ENCODE results near the gene MEIS1. TPM values are rescaled to one million over a fixed set of nuclear protein-coding genes. Genes with fewer than 3 reads are reported as not detected.

The MEIS1 gene
- total and polyA plus RNA-seq, 2 donors (not counting 1 experiment from before 2014, with no cell fraction given): 0.03 TPM; not detected in 1

- Histone ChIP-seq H3K4me2 (replicated peaks; ENCODE audit: low read depth, low read length, poor library complexity, severe bottlenecking) (no peak overlapping the region), H3K9me3 (ENCODE audit: control extremely low read depth in 1 of 3, control insufficient read depth in 2 of 3, insufficient read depth in 1 of 3, low read length in 2 of 3) (peaks cover 0 to 19% (median 0%) of the 10 kb centered on the region in 3 donors), H3K27ac (ENCODE audit: low read length in 2 of 2) (no peak overlapping the region), H3K79me2 (ENCODE audit: control insufficient read depth, insufficient read depth, low read length) (no peaks in the 10 kb centered on the region), H3K9ac (ENCODE audit: low read length) (no peak overlapping the region), H4K20me1 (ENCODE audit: control insufficient read depth, insufficient read depth, low read length, poor library complexity, severe bottlenecking) (no peaks in the 10 kb centered on the region), H3K27me3 (replicated peaks in 1 of 4; ENCODE audit: control extremely low read depth in 1 of 4, control insufficient read depth in 3 of 4, insufficient read depth in 4 of 4, low read length in 3 of 4) (peaks cover 0 to 47% (median 34%) of the 10 kb centered on the region in 4 experiments), H2AFZ (ENCODE audit: insufficient read depth, low read depth, low read length, poor library complexity, severe bottlenecking) (no peak overlapping the region), H3K4me3 (ENCODE audit: control extremely low read depth in 1 of 5, extremely low read depth in 1 of 5, insufficient read depth in 1 of 5, low read depth in 2 of 5, low read length in 4 of 5) (no peak overlapping the region), H3K4me1 (ENCODE audit: control insufficient read depth in 2 of 2, insufficient read depth in 2 of 2, low read length in 2 of 2) (peaks cover 20 to 24% of the 10 kb centered on the region in 2 donors), H3K36me3 (replicated peaks in 1 of 2; ENCODE audit: control extremely low read depth in 1 of 2, control insufficient read depth in 1 of 2, extremely low read depth in 1 of 2, insufficient read depth in 2 of 2, low read length in 1 of 2) (no peaks in the 10 kb centered on the region)
- no peaks in the 10 kb centered on the region for H3K9me3 Mint-ChIP-seq (ENCODE audit: insufficient read depth)
- intact Hi-C loops (cut with micrococcal nuclease): no loop called here
- ATAC-seq (ENCODE audit: low read depth): no peak
- ChIA-PET POLR2A (no interaction called here), CTCF (no interaction called here)
- TF ChIP-seq CTCF (IDR thresholded peaks at IDR 0.05): no peak
- TF ChIP-seq EZH2 (IDR thresholded peaks at IDR 0.05; ENCODE audit: borderline replicate concordance, insufficient read depth, low read depth, low read length, poor library complexity, severe bottlenecking): no peak
- DNase-seq: no peak
- H3K4me3 Mint-ChIP-seq: no peak overlapping the region
- H3K4me1 Mint-ChIP-seq: peaks cover 5% of the 10 kb centered on the region
- no peak overlapping the region for H3K27ac Mint-ChIP-seq
- WGBS (ENCODE audit: insufficient coverage): 92% methylated on average over 1 of the region's 6 CpGs
- H3K27me3 Mint-ChIP-seq: peaks cover 14% of the 10 kb centered on the region
Measured at GRCh38 chr2:66585587-66585986, 150.7 kb downstream of the MEIS1 start.

GRCh38 chr2:66587216-66587615 lies 152.3 kb downstream of the MEIS1 start:
- H3K27ac ChIP-seq (ENCODE audit: low read length in 2 of 2): no peak overlapping the region
- ChIA-PET POLR2A (no interaction called here), CTCF (no interaction called here)
- no peaks in the 10 kb centered on the region for H3K4me1 Mint-ChIP-seq
- H3K27me3 ChIP-seq (replicated peaks in 1 of 4; ENCODE audit: control extremely low read depth in 1 of 4, control insufficient read depth in 3 of 4, insufficient read depth in 4 of 4, low read length in 3 of 4): peaks cover 0 to 36% (median 19%) of the 10 kb centered on the region in 4 experiments
- no peak overlapping the region for H3K4me3 ChIP-seq (ENCODE audit: control extremely low read depth in 1 of 5, extremely low read depth in 1 of 5, insufficient read depth in 1 of 5, low read depth in 2 of 5, low read length in 4 of 5)
- no peaks in the 10 kb centered on the region for H3K79me2 ChIP-seq (ENCODE audit: control insufficient read depth, insufficient read depth, low read length)
- no peak overlapping the region for H2AFZ ChIP-seq (ENCODE audit: insufficient read depth, low read depth, low read length, poor library complexity, severe bottlenecking)
- H3K36me3 ChIP-seq (replicated peaks in 1 of 2; ENCODE audit: control extremely low read depth in 1 of 2, control insufficient read depth in 1 of 2, extremely low read depth in 1 of 2, insufficient read depth in 2 of 2, low read length in 1 of 2): no peaks in the 10 kb centered on the region
- DNase-seq (no peak), ATAC-seq (ENCODE audit: low read depth) (no peak)
- no peak overlapping the region for H3K9ac ChIP-seq (ENCODE audit: low read length)
- H3K4me2 ChIP-seq (replicated peaks; ENCODE audit: low read depth, low read length, poor library complexity, severe bottlenecking): no peak overlapping the region
- H3K9me3 Mint-ChIP-seq (ENCODE audit: insufficient read depth): no peaks in the 10 kb centered on the region
- TF ChIP-seq EZH2 (IDR thresholded peaks at IDR 0.05; ENCODE audit: borderline replicate concordance, insufficient read depth, low read depth, low read length, poor library complexity, severe bottlenecking): no peak
- TF ChIP-seq CTCF (IDR thresholded peaks at IDR 0.05): no peak
- H3K27me3 Mint-ChIP-seq: peaks cover 8% of the 10 kb centered on the region
- intact Hi-C loops (cut with micrococcal nuclease): no loop called here
- WGBS (ENCODE audit: insufficient coverage): 6% methylated on average over 3 of the region's 4 CpGs
- H3K9me3 ChIP-seq (ENCODE audit: control extremely low read depth in 1 of 3, control insufficient read depth in 2 of 3, insufficient read depth in 1 of 3, low read length in 2 of 3): peaks cover 0 to 7% (median 0%) of the 10 kb centered on the region in 3 donors
- no peak overlapping the region for H3K27ac Mint-ChIP-seq
- no peak overlapping the region for H3K4me3 Mint-ChIP-seq
- H4K20me1 ChIP-seq (ENCODE audit: control insufficient read depth, insufficient read depth, low read length, poor library complexity, severe bottlenecking): no peaks in the 10 kb centered on the region
- H3K4me1 ChIP-seq (ENCODE audit: control insufficient read depth in 2 of 2, insufficient read depth in 2 of 2, low read length in 2 of 2): peaks cover 10 to 15% of the 10 kb centered on the region in 2 donors

Data from B cell (primary cell).